ENCODE data around the gene GFOD2.

GRCh38 chr16:67764158-67764667, 45.1 kb upstream of the GFOD2 start:
- no peak for TF ChIP-seq CTCF (IDR thresholded peaks at IDR 0.05; ENCODE audit: low read depth, low read length)
- TF ChIP-seq EZH2phosphoT487 (IDR thresholded peaks at IDR 0.05; ENCODE audit: low read depth) = no peak

Measured in OCI-LY3 (cell line).